Caco-2 (cell line): Measurements from ENCODE around the gene TCEAL7. TPM values are rescaled to one million over a fixed set of nuclear protein-coding genes. Genes with fewer than 3 reads are reported as not detected.
A peak's percentile ranks its signal among the peaks of the same experiment; 100 is the strongest.

ENCODE experiments used
- BruUV-seq: library from RNA; stranded (reverse); fragments of 400-500 nt; replicated peaks from 2 replicates; lab custom pipeline; 2021; lab: Mats Ljungman, UMichigan
- CTCF ChIA-PET: fragments of 300-600 bp; sonication (Branson Sonifier 250); formaldehyde crosslinking; loops from one replicate; lab custom pipeline; 2022; ENCODE audit warnings: antibody characterized with exemption; lab: Charles Lee
- POLR2A ChIA-PET: fragments of 300-600 bp; sonication (Branson Sonifier 250); formaldehyde crosslinking; loops from one replicate; lab custom pipeline; 2022; ENCODE audit warnings: antibody characterized with exemption; lab: Charles Lee
- DNase-seq, 2 experiments: peaks; one replicate each; pipeline versions ENCODE4 v3.0.0 to v3.0.0-alpha.2; 2020 to 2022
- H3K27me3 ChIP-seq: replicated peaks from 2 replicates; pipeline ENCODE4 v1.6.0; 2011; ENCODE audit warnings: low read length; ENCODE audit not compliant: control insufficient read depth, insufficient read depth
- H3K36me3 ChIP-seq: 2 replicates; pipeline ENCODE4 v1.5.1; 2011; ENCODE audit warnings: low read length; ENCODE audit not compliant: control insufficient read depth, insufficient read depth
- H3K4me1 ChIP-seq: fragments of 250-450 bp; sonication (Bioruptor Pico); 2 replicates; pipeline ENCODE4 v1.5.1; 2020; ENCODE audit warnings: mild to moderate bottlenecking
- H3K4me3 ChIP-seq: 2 replicates; pipeline ENCODE4 v1.5.1; 2011; ENCODE audit warnings: low read depth, mild to moderate bottlenecking, control low read depth, low read length
- H3K9me3 ChIP-seq: fragments of 250-450 bp; sonication (Bioruptor Pico); 2 replicates; pipeline ENCODE4 v1.5.1; 2020; ENCODE audit warnings: mild to moderate bottlenecking, moderate library complexity
- H3K27ac Mint-ChIP-seq: one replicate; pipeline ENCODE4 v1.8.0; 2022; ENCODE audit warnings: mixed read lengths; ENCODE audit not compliant: unreplicated experiment
- H3K27me3 Mint-ChIP-seq: one replicate; pipeline ENCODE4 v1.8.0; 2022; ENCODE audit warnings: mixed read lengths; ENCODE audit not compliant: insufficient read depth, unreplicated experiment
- H3K36me3 Mint-ChIP-seq: one replicate; pipeline ENCODE4 v1.8.0; 2022; ENCODE audit warnings: mild to moderate bottlenecking, mixed read lengths; ENCODE audit not compliant: insufficient read depth, unreplicated experiment
- H3K4me1 Mint-ChIP-seq: one replicate; pipeline ENCODE4 v1.8.0; 2022; ENCODE audit warnings: low read depth, mixed read lengths; ENCODE audit not compliant: unreplicated experiment
- H3K4me3 Mint-ChIP-seq: one replicate; pipeline ENCODE4 v1.8.0; 2022; ENCODE audit warnings: mild to moderate bottlenecking, moderate library complexity, mixed read lengths; ENCODE audit not compliant: unreplicated experiment
- H3K9me3 Mint-ChIP-seq: one replicate; pipeline ENCODE4 v1.8.0; 2022; ENCODE audit warnings: mixed read lengths; ENCODE audit not compliant: unreplicated experiment
- CTCF ChIP-seq, 2 experiments: fragments of 200-600 bp in 1 of 2; IDR thresholded peaks; 1 replicate in 1 of 2; 2 replicates in 1 of 2; pipeline versions ENCODE4 v1.5.1 to v1.8.0; 2011 to 2022; ENCODE audit warnings: antibody characterized with exemption in 1 of 2, control low read depth in 1 of 2, inconsistent platforms in 1 of 2, low read depth in 1 of 2, low read length in 1 of 2, mild to moderate bottlenecking in 1 of 2, moderate library complexity in 1 of 2; ENCODE audit not compliant: insufficient read depth in 1 of 2, severe bottlenecking in 1 of 2, unreplicated experiment in 1 of 2
- intact Hi-C: fragments of 100-400 bp; cut with micrococcal nuclease; formaldehyde crosslinking; loops from one replicate; pipeline ENCODE4 v1.10.0; 2022; ENCODE audit not compliant: unreplicated experiment
- total RNA-seq: library from RNA; stranded (reverse); gene quantifications from 2 replicates; pipeline ENCODE4 v1.2.3, GENCODE V29; 2022

Gene TCEAL7
- total RNA-seq, 1 experiment from 2014 or later = not detected

GRCh38 chrX:103376118-103376978 is 46.3 kb downstream of the TCEAL7 start, which contains the start of gene BEX3:
BEX3 (plus strand) TSS chrX:103376538; CDS start chrX:103377522, 984 bp downstream.
- Mint-ChIP-seq H3K9me3 (no peaks in the 10 kb centered on the region), H3K36me3 (peaks cover 29% of the 10 kb centered on the region), H3K4me3 (peak within 1 kb of the TSS; percentile 86), H3K4me1 (peaks cover 5% of the 10 kb centered on the region), H3K27me3 (no peaks in the 10 kb centered on the region), H3K27ac (peak within 1 kb of the TSS; percentile 82)
- no peak for TF ChIP-seq CTCF (IDR thresholded peaks at IDR 0.05; ENCODE audit: insufficient read depth in 1 of 2, low read depth in 1 of 2, low read length in 1 of 2, severe bottlenecking in 1 of 2, unreplicated experiment in 1 of 2)
- Histone ChIP-seq H3K9me3 (no peaks in the 10 kb centered on the region), H3K4me3 (peak within 1 kb of the TSS; percentile 79), H3K4me1 (no peaks in the 10 kb centered on the region), H3K27me3 (no peaks in the 10 kb centered on the region), H3K36me3 (no peaks in the 10 kb centered on the region)
- CTCF ChIA-PET = no interaction called here
- POLR2A ChIA-PET = interaction anchor here (1.1 to 2.2 kb wide), 2 partner anchors 15 to 20 kb away, joined by 4 to 12 read pairs; partner anchors contain the start of gene TCEAL9
- no TSS peak for BruUV-seq
- intact Hi-C loops = loop anchor here (1.0 to 5.0 kb wide), 2 partner anchors 14 to 34 kb away; no protein-coding TSS in a partner anchor
- peak; percentile 56 to 57 for DNase-seq

DNA sequence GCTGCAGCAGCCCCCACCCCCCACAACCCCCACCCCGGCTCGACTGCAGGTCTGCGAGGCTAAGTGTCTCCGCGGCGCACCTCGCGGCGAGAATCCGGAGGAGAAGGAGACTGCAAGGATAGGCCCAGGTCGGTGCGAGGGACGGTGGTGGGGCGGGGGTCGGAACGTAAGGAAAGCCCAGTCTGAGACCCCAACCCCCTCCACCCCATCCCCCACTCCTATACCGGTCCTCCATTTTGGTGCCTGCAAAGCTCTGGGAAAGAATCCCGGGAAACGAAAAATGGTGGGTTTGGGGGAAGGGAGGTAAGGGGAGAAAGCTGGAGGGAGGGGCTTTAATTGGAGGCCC is 46.9 kb downstream of the TCEAL7 start:
- BruUV-seq = no TSS peak
- Mint-ChIP-seq H3K9me3 (no peaks in the 10 kb centered on the region), H3K27me3 (no peaks in the 10 kb centered on the region), H3K4me3 (peak overlapping the region; percentile 86), H3K4me1 (peaks cover 5% of the 10 kb centered on the region), H3K27ac (peak overlapping the region; percentile 82), H3K36me3 (peaks cover 29% of the 10 kb centered on the region)
- Histone ChIP-seq H3K9me3 (no peaks in the 10 kb centered on the region), H3K27me3 (no peaks in the 10 kb centered on the region), H3K4me3 (peak overlapping the region; percentile 79), H3K36me3 (no peaks in the 10 kb centered on the region), H3K4me1 (no peaks in the 10 kb centered on the region)
- TF ChIP-seq CTCF (IDR thresholded peaks at IDR 0.05; ENCODE audit: insufficient read depth in 1 of 2, low read depth in 1 of 2, low read length in 1 of 2, severe bottlenecking in 1 of 2, unreplicated experiment in 1 of 2) = no peak
- CTCF ChIA-PET = interaction anchor here (0.6 kb wide), 1 partner anchor 513 kb away, joined by 5 read pairs; no protein-coding TSS in a partner anchor
- intact Hi-C loops = loop anchor here (1.0 to 5.0 kb wide), 2 partner anchors 15 to 35 kb away; no protein-coding TSS in a partner anchor
- peak; percentile 17 to 22 for DNase-seq
- POLR2A ChIA-PET = interaction anchor here (0.6 to 2.2 kb wide), 3 partner anchors 15 to 160 kb away, joined by 4 to 12 read pairs (median 4); partner anchors contain the start of gene TCEAL9

DNA sequence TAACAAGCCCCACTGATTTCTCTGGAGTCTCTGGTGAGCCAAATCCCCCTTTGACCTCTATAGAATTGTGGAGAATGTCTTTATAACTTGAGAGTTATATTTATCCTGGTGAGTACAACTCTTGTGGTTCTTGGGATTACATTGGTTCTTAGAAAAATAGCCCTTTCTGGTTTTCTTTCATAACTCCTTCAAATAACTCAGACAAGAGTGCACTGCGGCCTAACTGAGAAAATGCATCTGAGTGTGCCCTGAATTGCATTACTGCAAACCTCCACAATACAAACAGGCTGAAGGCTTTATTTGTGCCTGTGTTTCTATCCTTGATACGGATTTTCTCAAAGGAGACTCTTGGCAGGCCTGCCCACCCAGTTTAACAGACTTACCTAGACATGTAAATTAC is 49.0 kb downstream of the TCEAL7 start:
- H3K9me3 ChIP-seq = no peaks in the 10 kb centered on the region
- no peaks in the 10 kb centered on the region for H3K36me3 ChIP-seq
- CTCF ChIA-PET = no interaction called here
- H3K9me3 Mint-ChIP-seq = no peaks in the 10 kb centered on the region
- no peaks in the 10 kb centered on the region for H3K27me3 Mint-ChIP-seq
- peaks cover 29% of the 10 kb centered on the region for H3K36me3 Mint-ChIP-seq
- no peak overlapping the region for H3K27ac Mint-ChIP-seq
- peaks cover 9% of the 10 kb centered on the region for H3K4me1 Mint-ChIP-seq
- POLR2A ChIA-PET = no interaction called here
- H3K4me1 ChIP-seq = peaks cover under 1% of the 10 kb centered on the region; the same call in 1 of the 2 replicates
- H3K4me3 Mint-ChIP-seq = peak overlapping the region; percentile 35
- intact Hi-C loops = loop anchor here (5.0 kb wide), 1 partner anchor 37 kb away; no protein-coding TSS in a partner anchor
- TF ChIP-seq CTCF (IDR thresholded peaks at IDR 0.05; ENCODE audit: insufficient read depth in 1 of 2, low read depth in 1 of 2, low read length in 1 of 2, severe bottlenecking in 1 of 2, unreplicated experiment in 1 of 2) = no peak
- no peak overlapping the region for H3K4me3 ChIP-seq
- no peak for DNase-seq
- no TSS peak for BruUV-seq
- no peaks in the 10 kb centered on the region for H3K27me3 ChIP-seq
